Raji (cell line): Measurements from ENCODE around the gene OR1Q1.
"Not testable (repeated sequence)": the region's sequence is repeated elsewhere in the genome, so short reads cannot be mapped to it uniquely, and the experiment has no call there.

Experiments
- POLR2A ChIP-seq: IDR thresholded peaks from 2 replicates; pipeline ENCODE4 v1.6.1; 2011; ENCODE audit warnings: low read depth, low read length, control low read depth; ENCODE audit not compliant: insufficient read depth

OR1Q1 gene

GRCh38 chr9:122614362-122614761 is at the start of gene OR1Q1:
OR1Q1 (plus strand) TSS chr9:122614738; CDS start chr9:122614738, 0 bp downstream.
- no peak for TF ChIP-seq POLR2A

GRCh38 chr9:122567901-122568300 is 46.6 kb upstream of the OR1Q1 start:
- TF ChIP-seq POLR2A = no peak

GRCh38 chr9:122572456-122572855 is 42.1 kb upstream of the OR1Q1 start:
- TF ChIP-seq POLR2A = no peak

- no peak for TF ChIP-seq POLR2A
Measured at GRCh38 chr9:122579874-122580273, 34.7 kb upstream of the OR1Q1 start.

GRCh38 chr9:122580360-122580759 is 34.2 kb upstream of the OR1Q1 start:
- TF ChIP-seq POLR2A = no peak

- TF ChIP-seq POLR2A = not testable (repeated sequence)
Measured at GRCh38 chr9:122583284-122583683, 31.3 kb upstream of the OR1Q1 start, which contains the start of gene OR1L8. OR1L8 (minus strand) TSS chr9:122583384; CDS start chr9:122568477, 14,907 bp downstream.

- TF ChIP-seq POLR2A = no peak
Measured at GRCh38 chr9:122605691-122606090, 8.8 kb upstream of the OR1Q1 start.

- TF ChIP-seq POLR2A = no peak
Measured at GRCh38 chr9:122606587-122606986, 8.0 kb upstream of the OR1Q1 start.

GRCh38 chr9:122609804-122610203 is 4.7 kb upstream of the OR1Q1 start:
- TF ChIP-seq POLR2A = no peak

- TF ChIP-seq POLR2A = no peak
Measured at GRCh38 chr9:122619996-122620395, 5.5 kb downstream of the OR1Q1 start.

- no peak for TF ChIP-seq POLR2A
Measured at GRCh38 chr9:122642226-122642625, 27.7 kb downstream of the OR1Q1 start.

- TF ChIP-seq POLR2A = no peak
Measured at GRCh38 chr9:122656378-122656777, 41.8 kb downstream of the OR1Q1 start.

GRCh38 chr9:122657527-122657926 is 43.0 kb downstream of the OR1Q1 start, which contains the start of gene OR1B1:
OR1B1 (minus strand) TSS chr9:122657627.
- TF ChIP-seq POLR2A = no peak

- TF ChIP-seq POLR2A = no peak
Measured at GRCh38 chr9:122661416-122661815, 46.9 kb downstream of the OR1Q1 start, which contains the start of gene OR1L1. OR1L1 (plus strand) TSS chr9:122661716; CDS start chr9:122661716, 0 bp downstream.
